GM18508 (cell line): Measurements from ENCODE around the gene PC.

ENCODE experiments used
- ATAC-seq: cut with Tn5 transposase; IDR thresholded peaks from one replicate; pipeline ENCODE4 v1.9.1; 2021; ENCODE audit warnings: moderate number of reproducible peaks; ENCODE audit not compliant: insufficient read depth, unreplicated experiment

PC gene

GRCh38 chr11:66983275-66983924 is 25.2 kb upstream of the PC start:
- no peak for ATAC-seq

GRCh38 chr11:66981976-66982578 is 23.9 kb upstream of the PC start:
- ATAC-seq: no peak

- no peak for ATAC-seq
Observed at GRCh38 chr11:66979336-66979980, 21.3 kb upstream of the PC start.

GRCh38 chr11:66978717-66979116 is 20.5 kb upstream of the PC start:
- ATAC-seq: no peak

DNA sequence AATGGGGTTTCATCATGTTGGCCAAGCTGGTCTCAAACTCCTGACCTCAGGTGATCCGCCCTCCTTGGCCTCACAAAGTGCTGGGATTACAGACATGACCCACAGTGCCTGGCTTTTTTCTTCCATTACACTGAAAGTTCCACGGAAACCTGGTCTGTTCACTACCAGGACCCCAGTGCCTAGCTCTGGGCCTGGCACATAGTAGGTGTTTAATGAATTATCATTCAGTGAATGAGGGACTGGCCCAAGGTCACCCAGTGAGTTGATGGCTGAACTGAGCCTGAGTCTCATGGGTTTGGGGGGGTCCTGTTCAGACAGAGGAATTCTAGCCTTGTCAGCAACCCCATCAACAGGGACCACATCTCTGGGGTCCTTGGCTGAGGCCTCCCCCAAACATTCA is 20.0 kb upstream of the PC start:
- no peak for ATAC-seq

DNA sequence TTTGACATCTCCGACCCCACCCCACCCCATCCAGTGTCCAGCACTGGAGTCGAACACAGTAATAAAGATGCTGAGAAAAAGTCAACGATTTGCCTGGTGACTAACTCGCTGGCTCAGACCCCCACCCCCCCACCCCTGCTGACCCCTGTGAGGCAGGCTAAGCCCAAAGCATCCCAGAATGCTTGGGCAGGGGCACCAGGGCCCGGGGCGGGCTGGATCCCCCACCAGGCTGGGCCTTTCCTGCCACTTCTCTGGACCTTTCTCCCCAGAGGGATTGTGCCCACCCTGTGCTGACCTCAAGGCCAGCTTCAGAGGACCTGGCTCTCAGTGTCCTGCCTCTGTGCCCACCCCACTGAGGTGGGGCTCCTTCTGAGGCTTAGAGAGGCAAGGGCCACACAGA is 18.7 kb upstream of the PC start:
- no peak for ATAC-seq

- ATAC-seq: no peak
Observed at GRCh38 chr11:66976028-66976467, 17.9 kb upstream of the PC start.

DNA sequence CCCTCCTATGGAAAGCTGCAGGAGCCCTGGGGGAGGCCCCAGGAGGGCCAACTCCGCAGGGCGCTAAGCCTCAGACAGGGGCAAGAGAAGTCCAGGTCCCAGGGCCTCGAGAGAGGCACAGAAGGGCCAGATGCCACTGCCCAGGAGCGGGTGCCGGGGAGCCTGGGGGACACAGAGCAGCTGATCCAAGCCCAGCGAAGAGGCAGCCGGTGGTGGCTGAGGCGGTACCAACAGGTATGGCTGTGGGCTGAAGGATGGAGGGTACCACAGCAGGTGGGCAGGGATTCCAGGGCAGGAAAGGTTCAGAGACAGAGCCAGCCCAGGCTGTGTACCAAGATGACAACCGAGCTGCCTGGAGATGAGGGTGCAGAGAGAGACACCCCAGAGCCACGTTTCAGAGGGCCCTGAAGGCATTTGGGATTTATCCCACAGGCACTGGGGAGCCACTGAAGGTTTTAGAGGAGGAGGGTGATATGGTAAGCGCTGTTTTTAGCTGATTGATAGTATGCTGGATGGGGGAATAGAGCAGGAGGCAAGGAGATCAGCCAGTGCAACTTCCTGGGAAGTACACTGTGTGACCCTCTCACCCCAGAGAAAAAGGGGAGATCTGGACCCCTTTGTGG is 17.3 kb upstream of the PC start:
- ATAC-seq: no peak

DNA sequence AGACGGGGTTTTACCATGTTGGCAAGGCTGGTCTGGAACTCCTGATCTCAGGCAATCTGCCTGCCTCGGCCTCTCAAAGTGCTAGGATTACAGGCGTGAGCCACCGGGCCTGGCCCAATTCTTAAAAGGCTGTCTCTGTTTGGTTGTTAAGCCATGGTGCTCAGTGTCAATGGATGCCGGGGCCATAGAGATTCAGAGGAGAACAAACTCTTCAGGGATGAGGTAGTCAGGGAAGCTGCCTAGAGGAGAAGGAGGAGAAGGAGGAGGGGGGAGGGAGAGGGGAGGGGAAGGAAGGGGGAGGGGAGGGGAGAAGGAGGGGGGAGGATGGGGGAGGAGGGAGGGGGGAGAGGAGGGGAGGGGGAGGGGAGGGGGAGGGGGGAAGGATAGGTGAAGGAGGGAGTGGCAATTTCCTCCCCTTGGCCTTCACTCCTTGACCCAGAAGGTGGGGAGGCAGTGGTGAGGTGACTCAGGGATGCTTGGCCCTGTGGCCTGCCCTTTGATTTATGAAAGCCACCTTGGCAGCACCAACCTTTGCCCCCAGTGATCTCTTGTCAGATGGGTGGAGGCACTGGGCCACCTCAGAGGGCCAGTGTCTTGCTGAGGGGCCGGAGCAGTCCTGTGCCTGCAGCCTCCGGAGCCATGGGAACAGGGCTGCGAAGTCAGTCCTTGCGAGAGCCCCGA is 16.7 kb upstream of the PC start, which contains the start of gene C11orf86:
C11orf86 (plus strand) TSS at position 581 of the 681 bp plus-strand sequence; CDS start at position 640, 59 bp downstream.
- no peak for ATAC-seq

- ATAC-seq: no peak
Observed at GRCh38 chr11:66973956-66974580, 15.9 kb upstream of the PC start.

- ATAC-seq: no peak
Observed at GRCh38 chr11:66971488-66971887, 13.3 kb upstream of the PC start.

DNA sequence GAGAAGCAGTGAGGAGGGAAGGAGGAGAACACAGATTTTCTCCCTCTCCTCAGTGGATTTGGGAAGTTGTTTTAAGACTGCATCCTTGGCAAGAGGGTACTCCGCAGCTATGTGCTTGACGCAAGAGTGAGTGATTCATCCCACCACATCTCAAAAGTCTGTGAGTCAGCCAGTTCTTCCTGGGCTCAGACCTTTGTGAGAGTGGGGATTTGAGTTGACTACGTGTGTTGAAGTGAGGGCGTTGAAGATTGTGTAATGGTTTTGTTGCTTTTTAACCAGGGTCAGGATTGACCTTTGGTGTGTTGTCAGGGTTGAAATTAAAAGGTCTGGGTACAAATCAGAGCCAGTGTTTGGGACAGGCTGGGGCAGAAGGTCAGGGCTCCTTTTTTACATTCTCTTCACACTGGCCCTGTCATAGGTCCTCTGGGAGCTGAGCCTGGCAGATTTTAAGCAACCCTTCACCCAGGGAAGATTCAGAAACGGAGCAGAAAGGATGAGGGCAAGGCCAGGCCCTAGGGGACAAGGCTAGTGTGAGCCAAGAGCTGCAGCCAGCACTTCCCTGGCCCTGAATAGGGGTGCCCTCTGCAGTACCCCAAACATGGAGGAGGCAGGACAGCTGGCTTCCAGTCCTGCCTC is 12.7 kb upstream of the PC start:
- ATAC-seq: no peak

DNA sequence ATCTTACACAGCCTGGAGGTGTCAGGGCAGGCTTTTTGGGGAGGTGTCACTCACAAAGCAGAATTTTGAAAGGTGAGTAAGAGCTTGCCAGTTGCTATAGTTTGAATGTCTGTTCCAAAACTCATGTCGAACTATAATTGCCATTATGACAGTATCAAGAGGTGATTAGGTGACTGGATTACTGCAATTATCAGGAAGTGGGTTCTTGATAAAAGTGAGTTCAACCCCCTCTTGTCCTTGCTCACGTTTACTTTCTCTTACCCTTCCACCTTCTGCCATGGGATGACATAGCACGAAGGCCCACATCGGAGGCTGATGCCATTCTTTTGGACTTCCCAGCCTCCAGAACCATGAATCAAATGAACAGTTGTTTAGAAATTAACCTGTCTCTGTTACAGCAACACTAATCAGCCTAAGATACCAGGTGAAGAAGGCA is 12.2 kb upstream of the PC start:
- ATAC-seq: no peak

- ATAC-seq: no peak
Observed at GRCh38 chr11:66969584-66970225, 11.5 kb upstream of the PC start.

DNA sequence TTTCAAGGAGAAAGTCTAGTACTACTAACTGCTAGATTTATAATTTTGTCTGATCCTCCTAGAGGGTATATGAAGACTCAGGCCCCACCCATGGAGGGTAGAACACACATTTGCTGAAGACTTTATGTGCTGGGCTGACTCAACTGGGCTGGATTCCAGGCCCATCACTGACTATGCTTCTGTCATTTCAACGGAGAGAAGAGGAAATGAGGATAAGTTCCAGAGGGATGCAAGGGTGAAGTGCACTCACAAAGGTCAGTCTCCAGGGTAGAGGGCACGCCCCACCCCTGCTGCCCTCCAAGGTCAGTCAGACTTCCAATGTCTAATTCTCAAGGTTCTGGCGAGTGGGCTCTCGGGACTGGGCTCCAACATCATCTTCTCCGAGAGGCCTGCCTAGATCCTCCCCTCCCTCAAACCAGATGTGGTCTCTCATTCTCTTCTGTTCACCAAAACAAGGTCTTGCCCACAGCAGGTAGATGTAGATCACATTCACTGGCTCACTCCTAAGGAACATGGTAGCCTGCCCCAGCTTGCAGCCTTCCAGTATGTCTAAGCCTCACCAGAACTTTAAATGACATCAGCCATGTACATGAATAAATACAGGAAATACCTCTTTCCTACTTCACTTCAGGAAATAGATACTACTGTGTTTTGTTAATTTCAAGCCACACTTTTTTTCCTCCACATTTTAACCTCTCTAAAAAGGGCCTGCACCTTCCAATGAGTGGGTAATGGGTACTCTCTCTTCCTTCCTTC is 9.7 kb upstream of the PC start:
- ATAC-seq: no peak

- no peak for ATAC-seq
Observed at GRCh38 chr11:66966351-66966750, 8.2 kb upstream of the PC start.

- no peak for ATAC-seq
Observed at GRCh38 chr11:66964495-66964894, 6.3 kb upstream of the PC start.

DNA sequence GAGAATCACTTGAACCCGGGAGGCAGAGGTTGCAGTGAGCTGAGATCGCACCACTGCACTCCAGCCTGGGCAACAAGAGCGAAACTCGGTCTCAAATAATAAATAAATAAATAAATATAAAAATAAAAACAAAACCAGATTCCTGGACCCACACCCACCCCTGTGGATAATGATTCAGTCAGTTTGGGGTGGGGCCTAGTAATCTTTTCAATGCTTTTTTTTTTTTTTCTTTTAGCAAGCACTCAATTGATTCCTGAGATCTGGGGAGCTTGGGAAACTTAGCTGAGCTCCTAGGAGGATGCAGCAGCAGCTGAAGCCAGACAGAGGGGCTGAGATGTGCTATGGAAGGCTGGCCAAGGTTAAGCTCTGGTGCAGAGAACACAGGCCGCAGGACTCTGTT is 4.6 kb upstream of the PC start:
- no peak for ATAC-seq

- ATAC-seq: no peak
Observed at GRCh38 chr11:66962247-66962646, 4.1 kb upstream of the PC start.
